Measurements from ENCODE around the gene PRPF39. TPM values are rescaled to one million over a fixed set of nuclear protein-coding genes. Genes with fewer than 3 reads are reported as not detected.

PRPF39 gene
- total RNA-seq, 1 experiment from 2014 or later = 32.3 TPM

DNA sequence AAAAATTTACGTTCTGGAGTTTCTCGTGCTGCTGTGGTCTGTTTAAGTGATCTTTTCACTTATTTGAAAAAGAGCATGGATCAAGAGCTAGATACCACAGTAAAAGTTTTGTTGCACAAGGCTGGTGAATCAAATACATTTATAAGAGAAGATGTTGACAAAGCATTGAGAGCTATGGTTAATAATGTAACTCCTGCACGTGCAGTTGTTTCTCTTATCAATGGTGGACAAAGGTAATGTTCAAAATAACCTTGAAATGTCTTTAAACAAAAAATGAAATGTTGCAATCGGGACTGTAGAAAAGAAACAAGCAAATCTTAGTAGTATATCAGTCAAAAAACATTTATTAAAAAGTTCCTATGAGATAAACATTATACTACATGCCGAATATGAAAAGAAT, 39.3 kb upstream of the PRPF39 start (continued):
- TF ChIP-seq, protein P1, sequence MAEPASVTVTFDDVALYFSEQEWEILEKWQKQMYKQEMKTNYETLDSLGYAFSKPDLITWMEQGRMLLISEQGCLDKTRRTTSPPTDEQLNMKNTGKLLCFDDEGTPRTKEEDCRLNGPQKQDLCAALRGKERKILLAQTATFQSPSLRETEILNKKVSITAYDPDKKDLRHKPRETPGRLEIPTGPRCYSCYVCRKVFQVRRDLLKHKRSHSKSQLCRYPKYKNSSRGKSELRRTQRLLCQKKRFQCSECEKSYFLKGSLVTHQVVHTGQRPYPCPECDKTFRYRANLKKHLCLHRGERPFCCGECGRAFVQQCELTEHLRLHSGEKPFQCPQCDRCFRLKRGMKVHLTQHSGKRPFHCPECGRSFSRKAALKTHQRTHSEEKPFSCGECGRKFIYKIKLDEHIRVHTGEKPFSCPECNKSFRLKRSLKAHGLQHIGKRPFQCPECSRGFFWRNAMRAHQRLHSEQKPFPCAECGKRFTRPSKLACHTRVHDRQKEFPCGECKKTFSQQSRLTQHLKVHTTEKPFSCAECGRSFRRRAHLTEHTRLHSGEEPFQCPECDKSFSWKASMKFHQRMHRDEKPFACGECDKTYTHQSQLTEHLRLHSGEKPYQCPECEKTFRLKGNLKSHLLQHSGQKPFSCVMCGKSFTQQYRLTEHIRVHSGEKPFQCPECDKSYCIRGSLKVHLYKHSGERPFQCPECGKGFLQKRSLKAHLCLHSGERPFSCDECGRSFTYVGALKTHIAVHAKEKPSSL (CRISPR knock-in tag; conservative IDR thresholded peaks at IDR 0.05) = no peak
- no peak for TF ChIP-seq NFATC4 (CRISPR knock-in tag; IDR thresholded peaks at IDR 0.05)
- TF ChIP-seq, protein P2, sequence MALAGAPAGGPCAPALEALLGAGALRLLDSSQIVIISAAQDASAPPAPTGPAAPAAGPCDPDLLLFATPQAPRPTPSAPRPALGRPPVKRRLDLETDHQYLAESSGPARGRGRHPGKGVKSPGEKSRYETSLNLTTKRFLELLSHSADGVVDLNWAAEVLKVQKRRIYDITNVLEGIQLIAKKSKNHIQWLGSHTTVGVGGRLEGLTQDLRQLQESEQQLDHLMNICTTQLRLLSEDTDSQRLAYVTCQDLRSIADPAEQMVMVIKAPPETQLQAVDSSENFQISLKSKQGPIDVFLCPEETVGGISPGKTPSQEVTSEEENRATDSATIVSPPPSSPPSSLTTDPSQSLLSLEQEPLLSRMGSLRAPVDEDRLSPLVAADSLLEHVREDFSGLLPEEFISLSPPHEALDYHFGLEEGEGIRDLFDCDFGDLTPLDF (CRISPR knock-in tag; IDR thresholded peaks at IDR 0.05) = no peak
- TF ChIP-seq RELA (CRISPR knock-in tag; IDR thresholded peaks at IDR 0.05; ENCODE audit: borderline replicate concordance) = no peak
- no peak for TF ChIP-seq ZNF396 (CRISPR knock-in tag; IDR thresholded peaks at IDR 0.05; ENCODE audit: borderline replicate concordance)

DNA sequence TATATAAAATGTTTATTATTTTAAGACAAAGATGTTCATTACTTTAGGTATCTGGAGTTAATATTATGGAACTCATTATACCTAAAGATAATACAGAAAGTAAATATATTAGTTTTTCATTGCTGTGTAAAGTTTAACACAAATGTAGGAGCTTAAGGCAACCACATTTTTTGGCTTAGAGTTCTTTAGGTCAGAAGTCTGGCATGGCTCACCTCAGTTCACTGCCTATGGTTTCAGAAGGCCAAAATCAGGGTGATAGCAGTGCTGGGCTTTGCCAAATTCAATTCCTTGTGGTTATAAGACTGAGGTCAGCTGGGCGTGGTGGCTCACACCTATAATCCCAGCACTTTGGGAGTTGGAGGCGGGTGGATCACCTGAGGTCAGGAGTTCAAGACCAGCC, 35.5 kb upstream of the PRPF39 start:
- ATAC-seq (no peak), DNase-seq (ENCODE audit: low spot score) (no peak)
- Mint-ChIP-seq H3K4me1 (no peaks in the 10 kb centered on the region), H3K4me3 (no peak overlapping the region), H3K27ac (no peak overlapping the region), H3K9me3 (no peaks in the 10 kb centered on the region), H3K36me3 (peaks cover 24% of the 10 kb centered on the region), H3K27me3 (ENCODE audit: low read depth) (no peaks in the 10 kb centered on the region)
- ChIA-PET POLR2A (no interaction called here), CTCF (no interaction called here)
- no peak for TF ChIP-seq MYBL2 (CRISPR knock-in tag; IDR thresholded peaks at IDR 0.05)
- no peak for TF ChIP-seq ZNF317 (CRISPR knock-in tag; IDR thresholded peaks at IDR 0.05; ENCODE audit: borderline replicate concordance, low read depth)
- TF ChIP-seq, protein P3, sequence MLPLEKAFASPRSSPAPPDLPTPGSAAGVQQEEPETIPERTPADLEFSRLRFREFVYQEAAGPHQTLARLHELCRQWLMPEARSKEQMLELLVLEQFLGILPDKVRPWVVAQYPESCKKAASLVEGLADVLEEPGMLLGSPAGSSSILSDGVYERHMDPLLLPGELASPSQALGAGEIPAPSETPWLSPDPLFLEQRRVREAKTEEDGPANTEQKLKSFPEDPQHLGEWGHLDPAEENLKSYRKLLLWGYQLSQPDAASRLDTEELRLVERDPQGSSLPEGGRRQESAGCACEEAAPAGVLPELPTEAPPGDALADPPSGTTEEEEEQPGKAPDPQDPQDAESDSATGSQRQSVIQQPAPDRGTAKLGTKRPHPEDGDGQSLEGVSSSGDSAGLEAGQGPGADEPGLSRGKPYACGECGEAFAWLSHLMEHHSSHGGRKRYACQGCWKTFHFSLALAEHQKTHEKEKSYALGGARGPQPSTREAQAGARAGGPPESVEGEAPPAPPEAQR (CRISPR knock-in tag; IDR thresholded peaks at IDR 0.05) = no peak
- no peak for TF ChIP-seq FOXP1 (CRISPR knock-in tag; IDR thresholded peaks at IDR 0.05; ENCODE audit: borderline replicate concordance)
- TF ChIP-seq MXD4 (CRISPR knock-in tag; IDR thresholded peaks at IDR 0.05; ENCODE audit: borderline replicate concordance) = no peak
- TF ChIP-seq, protein P4, sequence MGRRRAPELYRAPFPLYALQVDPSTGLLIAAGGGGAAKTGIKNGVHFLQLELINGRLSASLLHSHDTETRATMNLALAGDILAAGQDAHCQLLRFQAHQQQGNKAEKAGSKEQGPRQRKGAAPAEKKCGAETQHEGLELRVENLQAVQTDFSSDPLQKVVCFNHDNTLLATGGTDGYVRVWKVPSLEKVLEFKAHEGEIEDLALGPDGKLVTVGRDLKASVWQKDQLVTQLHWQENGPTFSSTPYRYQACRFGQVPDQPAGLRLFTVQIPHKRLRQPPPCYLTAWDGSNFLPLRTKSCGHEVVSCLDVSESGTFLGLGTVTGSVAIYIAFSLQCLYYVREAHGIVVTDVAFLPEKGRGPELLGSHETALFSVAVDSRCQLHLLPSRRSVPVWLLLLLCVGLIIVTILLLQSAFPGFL (CRISPR knock-in tag; IDR thresholded peaks at IDR 0.05; ENCODE audit: borderline replicate concordance) = no peak
- no peak for TF ChIP-seq CREB1 (CRISPR knock-in tag; IDR thresholded peaks at IDR 0.05)
- TF ChIP-seq ETV6 (CRISPR knock-in tag; IDR thresholded peaks at IDR 0.05) = no peak

DNA sequence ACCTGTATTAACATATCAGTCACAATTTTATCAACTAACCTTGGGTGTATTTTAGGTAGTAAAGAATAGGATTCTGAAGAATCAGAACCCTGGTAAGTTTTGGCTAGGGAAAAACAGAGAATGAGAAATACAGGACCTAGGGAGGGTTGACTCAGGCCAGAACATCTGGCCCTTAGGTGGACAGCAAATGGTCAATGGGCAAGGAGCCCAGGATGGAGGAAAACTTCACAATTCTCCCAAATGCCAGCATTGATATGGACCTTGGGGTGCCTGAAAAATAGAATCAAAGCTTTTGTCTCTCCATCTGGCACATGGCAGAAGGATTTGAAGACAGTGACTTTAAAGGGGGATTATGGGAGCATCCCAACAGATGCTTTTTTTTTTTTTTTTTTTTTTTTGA, 32.7 kb upstream of the PRPF39 start:
- Mint-ChIP-seq H3K36me3 (peaks cover 16% of the 10 kb centered on the region), H3K4me1 (no peaks in the 10 kb centered on the region), H3K4me3 (no peak overlapping the region), H3K9me3 (no peaks in the 10 kb centered on the region), H3K27me3 (ENCODE audit: low read depth) (no peaks in the 10 kb centered on the region), H3K27ac (no peak overlapping the region)
- no peak for ATAC-seq
- ChIA-PET CTCF (no interaction called here), POLR2A (no interaction called here)
- DNase-seq (ENCODE audit: low spot score) = no peak
- TF ChIP-seq, protein P5, sequence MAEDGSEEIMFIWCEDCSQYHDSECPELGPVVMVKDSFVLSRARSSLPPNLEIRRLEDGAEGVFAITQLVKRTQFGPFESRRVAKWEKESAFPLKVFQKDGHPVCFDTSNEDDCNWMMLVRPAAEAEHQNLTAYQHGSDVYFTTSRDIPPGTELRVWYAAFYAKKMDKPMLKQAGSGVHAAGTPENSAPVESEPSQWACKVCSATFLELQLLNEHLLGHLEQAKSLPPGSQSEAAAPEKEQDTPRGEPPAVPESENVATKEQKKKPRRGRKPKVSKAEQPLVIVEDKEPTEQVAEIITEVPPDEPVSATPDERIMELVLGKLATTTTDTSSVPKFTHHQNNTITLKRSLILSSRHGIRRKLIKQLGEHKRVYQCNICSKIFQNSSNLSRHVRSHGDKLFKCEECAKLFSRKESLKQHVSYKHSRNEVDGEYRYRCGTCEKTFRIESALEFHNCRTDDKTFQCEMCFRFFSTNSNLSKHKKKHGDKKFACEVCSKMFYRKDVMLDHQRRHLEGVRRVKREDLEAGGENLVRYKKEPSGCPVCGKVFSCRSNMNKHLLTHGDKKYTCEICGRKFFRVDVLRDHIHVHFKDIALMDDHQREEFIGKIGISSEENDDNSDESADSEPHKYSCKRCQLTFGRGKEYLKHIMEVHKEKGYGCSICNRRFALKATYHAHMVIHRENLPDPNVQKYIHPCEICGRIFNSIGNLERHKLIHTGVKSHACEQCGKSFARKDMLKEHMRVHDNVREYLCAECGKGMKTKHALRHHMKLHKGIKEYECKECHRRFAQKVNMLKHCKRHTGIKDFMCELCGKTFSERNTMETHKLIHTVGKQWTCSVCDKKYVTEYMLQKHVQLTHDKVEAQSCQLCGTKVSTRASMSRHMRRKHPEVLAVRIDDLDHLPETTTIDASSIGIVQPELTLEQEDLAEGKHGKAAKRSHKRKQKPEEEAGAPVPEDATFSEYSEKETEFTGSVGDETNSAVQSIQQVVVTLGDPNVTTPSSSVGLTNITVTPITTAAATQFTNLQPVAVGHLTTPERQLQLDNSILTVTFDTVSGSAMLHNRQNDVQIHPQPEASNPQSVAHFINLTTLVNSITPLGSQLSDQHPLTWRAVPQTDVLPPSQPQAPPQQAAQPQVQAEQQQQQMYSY (CRISPR knock-in tag; IDR thresholded peaks at IDR 0.05) = no peak
- TF ChIP-seq CREB1 (CRISPR knock-in tag; IDR thresholded peaks at IDR 0.05) (no peak), GABPB1 (CRISPR knock-in tag; IDR thresholded peaks at IDR 0.05) (no peak), JAZF1 (CRISPR knock-in tag; IDR thresholded peaks at IDR 0.05) (no peak), MYBL2 (CRISPR knock-in tag; IDR thresholded peaks at IDR 0.05) (no peak), GRHL2 (CRISPR knock-in tag; IDR thresholded peaks at IDR 0.05; ENCODE audit: insufficient replicate concordance, severe bottlenecking) (no peak)
- TF ChIP-seq, protein P6, sequence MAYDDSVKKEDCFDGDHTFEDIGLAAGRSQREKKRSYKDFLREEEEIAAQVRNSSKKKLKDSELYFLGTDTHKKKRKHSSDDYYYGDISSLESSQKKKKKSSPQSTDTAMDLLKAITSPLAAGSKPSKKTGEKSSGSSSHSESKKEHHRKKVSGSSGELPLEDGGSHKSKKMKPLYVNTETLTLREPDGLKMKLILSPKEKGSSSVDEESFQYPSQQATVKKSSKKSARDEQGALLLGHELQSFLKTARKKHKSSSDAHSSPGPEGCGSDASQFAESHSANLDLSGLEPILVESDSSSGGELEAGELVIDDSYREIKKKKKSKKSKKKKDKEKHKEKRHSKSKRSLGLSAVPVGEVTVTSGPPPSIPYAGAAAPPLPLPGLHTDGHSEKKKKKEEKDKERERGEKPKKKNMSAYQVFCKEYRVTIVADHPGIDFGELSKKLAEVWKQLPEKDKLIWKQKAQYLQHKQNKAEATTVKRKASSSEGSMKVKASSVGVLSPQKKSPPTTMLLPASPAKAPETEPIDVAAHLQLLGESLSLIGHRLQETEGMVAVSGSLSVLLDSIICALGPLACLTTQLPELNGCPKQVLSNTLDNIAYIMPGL (CRISPR knock-in tag; IDR thresholded peaks at IDR 0.05) = no peak
- TF ChIP-seq, protein P7, sequence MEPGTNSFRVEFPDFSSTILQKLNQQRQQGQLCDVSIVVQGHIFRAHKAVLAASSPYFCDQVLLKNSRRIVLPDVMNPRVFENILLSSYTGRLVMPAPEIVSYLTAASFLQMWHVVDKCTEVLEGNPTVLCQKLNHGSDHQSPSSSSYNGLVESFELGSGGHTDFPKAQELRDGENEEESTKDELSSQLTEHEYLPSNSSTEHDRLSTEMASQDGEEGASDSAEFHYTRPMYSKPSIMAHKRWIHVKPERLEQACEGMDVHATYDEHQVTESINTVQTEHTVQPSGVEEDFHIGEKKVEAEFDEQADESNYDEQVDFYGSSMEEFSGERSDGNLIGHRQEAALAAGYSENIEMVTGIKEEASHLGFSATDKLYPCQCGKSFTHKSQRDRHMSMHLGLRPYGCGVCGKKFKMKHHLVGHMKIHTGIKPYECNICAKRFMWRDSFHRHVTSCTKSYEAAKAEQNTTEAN (CRISPR knock-in tag; IDR thresholded peaks at IDR 0.05) = no peak
- TF ChIP-seq, protein P4 (CRISPR knock-in tag; IDR thresholded peaks at IDR 0.05; ENCODE audit: borderline replicate concordance) = no peak
